GM18870 (cell line): ENCODE data around the gene HPGD.

Source experiments
- ATAC-seq: cut with Tn5 transposase; IDR thresholded peaks from one replicate; pipeline ENCODE4 v1.9.1; 2021; ENCODE audit warnings: moderate library complexity; ENCODE audit not compliant: unreplicated experiment

HPGD gene

GRCh38 chr4:174522183-174523024 lies at the start of gene HPGD:
Gene HPGD (minus strand): TSS chr4:174522488. CDS start chr4:174522451, 37 bp downstream.
- peak; percentile 53 for ATAC-seq

- ATAC-seq = no peak
Measured at GRCh38 chr4:174564529-174564928, 42.2 kb upstream of the HPGD start.

- no peak for ATAC-seq
Measured at GRCh38 chr4:174563399-174563798, 41.1 kb upstream of the HPGD start.

DNA sequence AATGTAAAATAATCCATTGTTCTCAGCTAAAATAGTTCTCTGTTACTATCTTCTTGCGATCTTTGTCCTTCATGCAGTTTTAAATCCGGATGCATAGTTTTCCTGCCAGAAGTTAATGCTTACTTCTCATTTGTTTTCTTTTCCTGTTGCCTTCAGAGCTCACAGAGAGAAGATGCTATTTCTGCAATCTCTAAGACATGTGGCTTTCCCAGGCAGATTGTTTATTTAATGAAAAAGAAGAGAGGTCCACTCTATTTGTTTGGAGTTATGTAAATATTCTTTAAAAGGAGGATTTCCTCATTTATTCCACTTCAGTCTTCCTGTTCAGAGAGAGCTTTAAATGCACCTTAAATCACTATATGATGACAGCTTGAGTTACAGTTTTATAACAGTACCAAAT lies 39.3 kb upstream of the HPGD start:
- no peak for ATAC-seq

GRCh38 chr4:174559894-174560293 lies 37.6 kb upstream of the HPGD start:
- ATAC-seq = no peak

GRCh38 chr4:174555789-174556630 lies 33.7 kb upstream of the HPGD start:
- no peak for ATAC-seq

DNA sequence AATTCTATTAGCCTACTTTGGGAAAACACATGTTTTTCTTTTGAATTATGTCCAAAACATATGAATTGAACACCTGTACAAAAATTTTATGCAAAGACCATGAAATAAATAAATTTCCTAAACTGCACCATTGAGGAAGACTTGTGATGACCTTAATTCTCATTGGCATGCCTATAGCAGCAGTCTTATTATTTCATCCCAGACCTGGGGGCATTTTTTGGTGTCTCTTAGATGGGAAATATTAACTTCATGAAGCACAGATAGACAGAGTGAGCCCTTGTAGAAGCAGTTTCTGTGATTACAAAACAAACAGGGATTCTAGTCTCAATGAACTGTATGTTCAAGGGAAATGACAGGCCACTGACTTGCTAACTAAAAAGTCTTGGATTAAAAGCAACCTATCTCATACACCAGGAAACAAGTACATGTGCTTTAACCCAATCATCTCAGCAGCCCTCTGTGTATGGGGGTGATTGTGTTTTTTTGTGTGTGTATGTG lies 32.0 kb upstream of the HPGD start:
- ATAC-seq = no peak

GRCh38 chr4:174553828-174554227 lies 31.5 kb upstream of the HPGD start:
- ATAC-seq = no peak

DNA sequence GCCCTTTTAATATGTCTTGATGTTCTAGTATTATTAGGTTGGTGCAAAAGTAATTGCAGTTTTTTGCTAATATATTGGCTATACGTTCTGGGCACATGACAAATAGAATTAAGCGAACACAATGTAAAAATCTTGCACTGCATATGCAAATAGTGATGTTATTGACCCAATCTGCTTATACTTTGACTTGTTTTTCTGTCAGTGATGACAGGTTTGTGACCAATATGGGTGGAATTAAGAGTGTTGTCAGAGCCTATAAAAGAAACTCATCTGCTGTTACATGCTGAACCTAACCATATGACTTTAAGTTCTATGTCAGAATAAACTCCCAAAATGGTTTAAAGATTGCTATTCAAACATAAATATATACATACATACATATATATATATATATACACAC lies 30.7 kb upstream of the HPGD start:
- ATAC-seq = no peak

- ATAC-seq = no peak
Measured at GRCh38 chr4:174550541-174550940, 28.3 kb upstream of the HPGD start.

GRCh38 chr4:174549721-174550120 lies 27.4 kb upstream of the HPGD start:
- no peak for ATAC-seq

- no peak for ATAC-seq
Measured at GRCh38 chr4:174545268-174545667, 23.0 kb upstream of the HPGD start.

DNA sequence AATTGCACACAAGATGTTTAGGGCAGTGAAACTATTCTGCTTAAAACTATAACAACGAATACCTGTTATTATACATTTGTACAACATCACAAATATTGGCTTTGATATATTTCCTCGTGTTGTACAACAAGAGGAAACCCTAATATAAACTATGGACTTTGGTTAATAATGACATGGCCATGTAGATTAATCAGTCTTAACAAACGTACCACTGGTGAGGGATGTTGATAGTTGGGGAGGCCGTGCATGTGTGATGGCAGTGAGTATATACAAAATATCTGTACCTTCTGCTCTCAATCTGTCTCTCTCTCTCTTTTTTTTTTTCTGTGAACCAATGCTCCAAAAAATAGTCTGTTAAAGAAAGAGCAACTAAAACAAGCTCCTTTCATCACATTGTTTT lies 22.2 kb upstream of the HPGD start:
- no peak for ATAC-seq

GRCh38 chr4:174540175-174540574 lies 17.9 kb upstream of the HPGD start:
- ATAC-seq = no peak

GRCh38 chr4:174539571-174539970 lies 17.3 kb upstream of the HPGD start:
- no peak for ATAC-seq

DNA sequence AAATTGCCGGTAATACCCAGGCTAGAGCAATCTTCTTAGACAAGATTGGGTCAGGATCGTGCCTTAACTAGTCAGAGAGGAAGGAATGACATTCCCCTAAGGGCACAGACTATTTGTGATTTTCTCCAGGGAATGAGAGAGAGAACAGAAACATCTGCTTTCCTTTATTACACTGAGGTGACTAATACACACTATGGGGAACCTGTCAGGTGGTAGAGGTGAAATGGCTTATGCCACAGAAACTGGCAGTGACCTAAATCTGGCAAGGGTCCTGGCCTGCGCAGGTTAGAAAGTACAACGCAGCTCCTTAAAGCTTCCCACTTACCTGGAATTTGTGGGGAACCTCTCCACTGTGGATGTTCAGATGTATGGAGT lies 16.6 kb upstream of the HPGD start:
- ATAC-seq = no peak

- ATAC-seq = peak; percentile 98
Measured at GRCh38 chr4:174538123-174538875, 16.0 kb upstream of the HPGD start.

DNA sequence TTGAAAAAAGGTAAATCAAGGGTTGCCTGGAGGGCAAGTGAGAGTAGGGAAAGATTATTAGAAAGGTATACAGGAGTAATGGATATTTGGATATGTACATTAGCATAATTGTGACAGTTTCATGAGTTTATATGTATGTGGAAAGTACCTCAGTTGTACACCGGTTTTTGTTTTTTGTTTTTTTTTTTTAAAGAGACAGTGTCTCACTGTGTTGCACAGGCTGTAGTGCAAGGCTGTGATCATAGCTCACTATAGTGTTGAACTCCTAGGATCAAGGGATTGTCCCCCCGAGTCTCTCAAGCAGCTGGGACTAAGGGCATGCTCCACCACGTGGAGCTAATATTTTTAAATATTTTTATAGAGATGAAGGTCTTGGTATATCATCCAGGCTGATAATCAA lies 15.3 kb upstream of the HPGD start:
- peak; percentile 26 for ATAC-seq

DNA sequence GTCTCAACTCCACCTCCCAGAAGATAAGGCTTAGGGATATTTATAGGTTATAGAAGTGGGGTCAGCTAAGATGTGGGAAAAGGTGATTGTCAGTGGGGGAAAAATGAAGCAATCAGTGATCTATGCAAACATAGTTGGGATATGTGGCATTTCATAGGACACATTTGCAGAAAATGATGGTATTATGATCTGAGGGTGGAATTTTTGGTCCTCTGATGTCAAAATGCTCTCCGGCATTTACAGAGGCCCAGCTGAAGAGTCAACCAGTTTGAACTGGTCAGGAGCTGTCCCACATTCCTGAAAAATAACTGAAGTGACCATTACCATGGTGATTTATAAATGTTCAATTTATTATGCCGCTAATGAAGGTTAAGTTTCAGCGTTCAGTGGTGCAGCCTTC lies 12.2 kb upstream of the HPGD start:
- ATAC-seq = no peak

DNA sequence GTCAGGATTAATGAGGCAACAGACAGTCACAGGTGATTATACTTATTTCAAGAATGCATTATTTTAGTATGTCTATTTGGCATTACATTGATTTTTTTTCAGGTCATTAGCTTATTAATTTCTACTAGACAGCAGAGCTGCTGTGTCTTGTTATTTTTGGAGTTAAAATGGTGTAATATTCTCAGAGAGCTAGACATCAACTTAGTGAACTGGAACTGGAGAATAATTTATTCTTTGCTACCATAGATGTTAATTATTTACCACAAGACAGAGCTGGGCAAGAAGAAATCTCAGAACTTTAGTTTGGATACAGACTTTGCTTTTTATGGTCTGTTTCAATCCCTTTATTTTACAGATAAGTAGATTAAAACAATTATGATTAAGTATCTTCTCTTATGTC lies 10.2 kb upstream of the HPGD start:
- no peak for ATAC-seq

DNA sequence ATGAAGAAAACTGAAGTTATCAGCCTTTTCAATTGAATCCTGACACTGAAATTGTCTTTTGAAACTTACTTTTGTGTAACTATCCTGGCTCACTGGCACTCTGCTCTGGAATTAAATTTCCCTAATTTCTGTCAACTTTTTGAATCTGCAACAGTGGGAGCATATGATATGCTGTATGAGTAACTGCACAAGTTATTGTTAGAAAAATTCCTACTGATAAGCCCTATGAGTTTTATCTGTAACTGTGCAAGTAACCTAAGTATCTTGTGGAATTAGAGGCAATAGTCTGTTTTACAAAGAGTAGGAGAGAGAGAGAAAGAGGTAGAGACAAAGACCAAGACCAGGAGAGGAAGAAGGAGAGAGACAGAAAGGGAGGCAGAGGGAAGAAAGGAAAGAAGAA lies 9.2 kb upstream of the HPGD start:
- ATAC-seq = no peak
